ENCODE measurements around the gene MAP3K5.

MAP3K5 gene

DNA sequence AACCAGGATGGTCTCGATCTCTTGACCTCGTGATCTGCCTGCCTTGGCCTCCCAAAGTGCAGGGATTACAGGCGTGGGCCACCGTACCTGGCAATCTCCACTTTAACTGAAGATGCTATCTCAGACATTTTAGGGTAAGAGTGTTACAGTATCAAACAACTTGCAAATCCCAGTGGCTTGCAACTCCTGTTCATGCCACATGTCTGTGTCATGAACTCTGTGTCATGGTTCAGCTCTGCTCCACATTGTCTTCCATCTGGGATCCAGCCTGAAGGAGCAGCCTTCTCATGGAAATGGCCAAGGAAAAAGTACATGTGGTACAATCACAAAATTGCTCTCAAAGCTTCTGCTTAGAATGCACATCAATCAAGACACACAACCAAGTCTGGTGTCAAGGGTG lies 114.9 kb downstream of the MAP3K5 start:
- no peak for ATAC-seq
- TF ChIP-seq ZNF70 (CRISPR knock-in tag; IDR thresholded peaks at IDR 0.05) (no peak), PPARA (CRISPR knock-in tag; IDR thresholded peaks at IDR 0.05; ENCODE audit: borderline replicate concordance) (no peak), TOX (CRISPR knock-in tag; IDR thresholded peaks at IDR 0.05; ENCODE audit: borderline replicate concordance) (no peak), RARB (CRISPR knock-in tag; IDR thresholded peaks at IDR 0.05) (no peak), CSDC2 (CRISPR knock-in tag; IDR thresholded peaks at IDR 0.05) (no peak), ZNF565 (CRISPR knock-in tag; conservative IDR thresholded peaks at IDR 0.05; ENCODE audit: low read depth) (no peak), SNAI2 (CRISPR knock-in tag; IDR thresholded peaks at IDR 0.05) (no peak), OSR1 (CRISPR knock-in tag; IDR thresholded peaks at IDR 0.05) (no peak)
- TF ChIP-seq, protein P1, sequence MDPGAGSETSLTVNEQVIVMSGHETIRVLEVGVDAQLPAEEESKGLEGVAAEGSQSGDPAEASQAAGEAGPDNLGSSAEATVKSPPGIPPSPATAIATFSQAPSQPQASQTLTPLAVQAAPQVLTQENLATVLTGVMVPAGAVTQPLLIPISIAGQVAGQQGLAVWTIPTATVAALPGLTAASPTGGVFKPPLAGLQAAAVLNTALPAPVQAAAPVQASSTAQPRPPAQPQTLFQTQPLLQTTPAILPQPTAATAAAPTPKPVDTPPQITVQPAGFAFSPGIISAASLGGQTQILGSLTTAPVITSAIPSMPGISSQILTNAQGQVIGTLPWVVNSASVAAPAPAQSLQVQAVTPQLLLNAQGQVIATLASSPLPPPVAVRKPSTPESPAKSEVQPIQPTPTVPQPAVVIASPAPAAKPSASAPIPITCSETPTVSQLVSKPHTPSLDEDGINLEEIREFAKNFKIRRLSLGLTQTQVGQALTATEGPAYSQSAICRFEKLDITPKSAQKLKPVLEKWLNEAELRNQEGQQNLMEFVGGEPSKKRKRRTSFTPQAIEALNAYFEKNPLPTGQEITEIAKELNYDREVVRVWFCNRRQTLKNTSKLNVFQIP (CRISPR knock-in tag; IDR thresholded peaks at IDR 0.05; ENCODE audit: borderline replicate concordance, low read depth) = no peak
- TF ChIP-seq, protein P2, sequence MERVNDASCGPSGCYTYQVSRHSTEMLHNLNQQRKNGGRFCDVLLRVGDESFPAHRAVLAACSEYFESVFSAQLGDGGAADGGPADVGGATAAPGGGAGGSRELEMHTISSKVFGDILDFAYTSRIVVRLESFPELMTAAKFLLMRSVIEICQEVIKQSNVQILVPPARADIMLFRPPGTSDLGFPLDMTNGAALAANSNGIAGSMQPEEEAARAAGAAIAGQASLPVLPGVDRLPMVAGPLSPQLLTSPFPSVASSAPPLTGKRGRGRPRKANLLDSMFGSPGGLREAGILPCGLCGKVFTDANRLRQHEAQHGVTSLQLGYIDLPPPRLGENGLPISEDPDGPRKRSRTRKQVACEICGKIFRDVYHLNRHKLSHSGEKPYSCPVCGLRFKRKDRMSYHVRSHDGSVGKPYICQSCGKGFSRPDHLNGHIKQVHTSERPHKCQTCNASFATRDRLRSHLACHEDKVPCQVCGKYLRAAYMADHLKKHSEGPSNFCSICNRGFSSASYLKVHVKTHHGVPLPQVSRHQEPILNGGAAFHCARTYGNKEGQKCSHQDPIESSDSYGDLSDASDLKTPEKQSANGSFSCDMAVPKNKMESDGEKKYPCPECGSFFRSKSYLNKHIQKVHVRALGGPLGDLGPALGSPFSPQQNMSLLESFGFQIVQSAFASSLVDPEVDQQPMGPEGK (CRISPR knock-in tag; IDR thresholded peaks at IDR 0.05; ENCODE audit: borderline replicate concordance) = no peak
- TF ChIP-seq, protein P3, sequence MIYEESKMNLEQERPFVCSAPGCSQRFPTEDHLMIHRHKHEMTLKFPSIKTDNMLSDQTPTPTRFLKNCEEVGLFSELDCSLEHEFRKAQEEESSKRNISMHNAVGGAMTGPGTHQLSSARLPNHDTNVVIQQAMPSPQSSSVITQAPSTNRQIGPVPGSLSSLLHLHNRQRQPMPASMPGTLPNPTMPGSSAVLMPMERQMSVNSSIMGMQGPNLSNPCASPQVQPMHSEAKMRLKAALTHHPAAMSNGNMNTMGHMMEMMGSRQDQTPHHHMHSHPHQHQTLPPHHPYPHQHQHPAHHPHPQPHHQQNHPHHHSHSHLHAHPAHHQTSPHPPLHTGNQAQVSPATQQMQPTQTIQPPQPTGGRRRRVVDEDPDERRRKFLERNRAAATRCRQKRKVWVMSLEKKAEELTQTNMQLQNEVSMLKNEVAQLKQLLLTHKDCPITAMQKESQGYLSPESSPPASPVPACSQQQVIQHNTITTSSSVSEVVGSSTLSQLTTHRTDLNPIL (CRISPR knock-in tag; IDR thresholded peaks at IDR 0.05; ENCODE audit: low read depth) = no peak

DNA sequence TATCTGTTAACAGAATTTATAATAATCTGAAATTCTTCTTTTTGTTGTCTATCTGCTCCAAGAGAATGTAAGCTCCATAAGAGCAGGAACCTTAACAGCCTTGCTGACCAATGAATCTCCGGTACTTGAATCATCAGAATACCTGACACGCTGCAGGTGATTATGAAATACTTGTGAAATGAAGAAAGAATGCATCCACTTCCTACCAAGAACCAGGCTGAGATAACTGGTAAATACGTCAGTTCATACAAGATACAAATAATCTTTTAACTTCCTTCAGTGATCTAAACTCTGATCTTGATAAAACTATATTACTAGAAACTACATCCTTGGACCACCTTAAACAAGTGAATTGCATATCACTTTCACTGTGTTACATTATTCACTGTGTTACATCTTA lies 116.2 kb downstream of the MAP3K5 start:
- TF ChIP-seq ZFP30 (CRISPR knock-in tag; IDR thresholded peaks at IDR 0.05) (no peak), BACH2 (CRISPR knock-in tag; IDR thresholded peaks at IDR 0.05; ENCODE audit: borderline replicate concordance) (no peak), TCF4 (CRISPR knock-in tag; IDR thresholded peaks at IDR 0.05; ENCODE audit: borderline replicate concordance) (no peak), ZC3H10 (CRISPR knock-in tag; IDR thresholded peaks at IDR 0.05) (no peak), SNAI2 (CRISPR knock-in tag; IDR thresholded peaks at IDR 0.05) (no peak), ZNF8 (CRISPR knock-in tag; IDR thresholded peaks at IDR 0.05) (no peak), CSDC2 (CRISPR knock-in tag; IDR thresholded peaks at IDR 0.05) (no peak), OSR1 (CRISPR knock-in tag; IDR thresholded peaks at IDR 0.05) (no peak), GLIS3 (CRISPR knock-in tag; IDR thresholded peaks at IDR 0.05) (no peak), ZNF70 (CRISPR knock-in tag; IDR thresholded peaks at IDR 0.05) (no peak), ARNTL (CRISPR knock-in tag; IDR thresholded peaks at IDR 0.05; ENCODE audit: borderline replicate concordance, low read depth) (no peak), TOX (CRISPR knock-in tag; IDR thresholded peaks at IDR 0.05; ENCODE audit: borderline replicate concordance) (no peak), ISL1 (CRISPR knock-in tag; IDR thresholded peaks at IDR 0.05) (no peak), ZNF565 (CRISPR knock-in tag; conservative IDR thresholded peaks at IDR 0.05; ENCODE audit: low read depth) (no peak)
- TF ChIP-seq, protein P4, sequence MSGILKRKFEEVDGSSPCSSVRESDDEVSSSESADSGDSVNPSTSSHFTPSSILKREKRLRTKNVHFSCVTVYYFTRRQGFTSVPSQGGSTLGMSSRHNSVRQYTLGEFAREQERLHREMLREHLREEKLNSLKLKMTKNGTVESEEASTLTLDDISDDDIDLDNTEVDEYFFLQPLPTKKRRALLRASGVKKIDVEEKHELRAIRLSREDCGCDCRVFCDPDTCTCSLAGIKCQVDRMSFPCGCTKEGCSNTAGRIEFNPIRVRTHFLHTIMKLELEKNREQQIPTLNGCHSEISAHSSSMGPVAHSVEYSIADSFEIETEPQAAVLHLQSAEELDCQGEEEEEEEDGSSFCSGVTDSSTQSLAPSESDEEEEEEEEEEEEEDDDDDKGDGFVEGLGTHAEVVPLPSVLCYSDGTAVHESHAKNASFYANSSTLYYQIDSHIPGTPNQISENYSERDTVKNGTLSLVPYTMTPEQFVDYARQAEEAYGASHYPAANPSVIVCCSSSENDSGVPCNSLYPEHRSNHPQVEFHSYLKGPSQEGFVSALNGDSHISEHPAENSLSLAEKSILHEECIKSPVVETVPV (CRISPR knock-in tag; IDR thresholded peaks at IDR 0.05) = no peak
- TF ChIP-seq, protein P2 (CRISPR knock-in tag; IDR thresholded peaks at IDR 0.05; ENCODE audit: borderline replicate concordance) = no peak
- TF ChIP-seq, protein P5, sequence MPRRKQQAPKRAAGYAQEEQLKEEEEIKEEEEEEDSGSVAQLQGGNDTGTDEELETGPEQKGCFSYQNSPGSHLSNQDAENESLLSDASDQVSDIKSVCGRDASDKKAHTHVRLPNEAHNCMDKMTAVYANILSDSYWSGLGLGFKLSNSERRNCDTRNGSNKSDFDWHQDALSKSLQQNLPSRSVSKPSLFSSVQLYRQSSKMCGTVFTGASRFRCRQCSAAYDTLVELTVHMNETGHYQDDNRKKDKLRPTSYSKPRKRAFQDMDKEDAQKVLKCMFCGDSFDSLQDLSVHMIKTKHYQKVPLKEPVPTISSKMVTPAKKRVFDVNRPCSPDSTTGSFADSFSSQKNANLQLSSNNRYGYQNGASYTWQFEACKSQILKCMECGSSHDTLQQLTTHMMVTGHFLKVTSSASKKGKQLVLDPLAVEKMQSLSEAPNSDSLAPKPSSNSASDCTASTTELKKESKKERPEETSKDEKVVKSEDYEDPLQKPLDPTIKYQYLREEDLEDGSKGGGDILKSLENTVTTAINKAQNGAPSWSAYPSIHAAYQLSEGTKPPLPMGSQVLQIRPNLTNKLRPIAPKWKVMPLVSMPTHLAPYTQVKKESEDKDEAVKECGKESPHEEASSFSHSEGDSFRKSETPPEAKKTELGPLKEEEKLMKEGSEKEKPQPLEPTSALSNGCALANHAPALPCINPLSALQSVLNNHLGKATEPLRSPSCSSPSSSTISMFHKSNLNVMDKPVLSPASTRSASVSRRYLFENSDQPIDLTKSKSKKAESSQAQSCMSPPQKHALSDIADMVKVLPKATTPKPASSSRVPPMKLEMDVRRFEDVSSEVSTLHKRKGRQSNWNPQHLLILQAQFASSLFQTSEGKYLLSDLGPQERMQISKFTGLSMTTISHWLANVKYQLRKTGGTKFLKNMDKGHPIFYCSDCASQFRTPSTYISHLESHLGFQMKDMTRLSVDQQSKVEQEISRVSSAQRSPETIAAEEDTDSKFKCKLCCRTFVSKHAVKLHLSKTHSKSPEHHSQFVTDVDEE (CRISPR knock-in tag; IDR thresholded peaks at IDR 0.05) = no peak
- TF ChIP-seq, protein P1 (CRISPR knock-in tag; IDR thresholded peaks at IDR 0.05; ENCODE audit: borderline replicate concordance, low read depth) = no peak
- TF ChIP-seq, protein P3 (CRISPR knock-in tag; IDR thresholded peaks at IDR 0.05; ENCODE audit: low read depth) = no peak
- no peak for ATAC-seq
